B cell (primary cell): ENCODE results near the gene MRPL1.

Experiments used
- CTCF ChIP-seq: fragments of 200-600 bp; IDR thresholded peaks from one replicate; pipeline ENCODE4 v1.8.0; 2022; ENCODE audit warnings: antibody characterized with exemption, mild to moderate bottlenecking
- EZH2 ChIP-seq: IDR thresholded peaks from 2 replicates; pipeline ENCODE4 v1.6.1; 2012; ENCODE audit warnings: borderline replicate concordance, low read depth, mild to moderate bottlenecking, moderate library complexity, low read length; ENCODE audit not compliant: insufficient read depth, poor library complexity, severe bottlenecking

GRCh38 chr4:77930876-77931275 lies 68.2 kb downstream of the MRPL1 start:
- TF ChIP-seq CTCF (no peak), EZH2 (no peak)
